ENCODE data around the gene HDAC2. TPM values are rescaled to one million over a fixed set of nuclear protein-coding genes. Genes with fewer than 3 reads are reported as not detected.
"Not testable (repeated sequence)": the region's sequence is repeated elsewhere in the genome, so short reads cannot be mapped to it uniquely, and the experiment has no call there.

HDAC2 gene
- total RNA-seq, 4 donors from 2014 or later: 44.1 to 70.9 (median 50.2) TPM

DNA sequence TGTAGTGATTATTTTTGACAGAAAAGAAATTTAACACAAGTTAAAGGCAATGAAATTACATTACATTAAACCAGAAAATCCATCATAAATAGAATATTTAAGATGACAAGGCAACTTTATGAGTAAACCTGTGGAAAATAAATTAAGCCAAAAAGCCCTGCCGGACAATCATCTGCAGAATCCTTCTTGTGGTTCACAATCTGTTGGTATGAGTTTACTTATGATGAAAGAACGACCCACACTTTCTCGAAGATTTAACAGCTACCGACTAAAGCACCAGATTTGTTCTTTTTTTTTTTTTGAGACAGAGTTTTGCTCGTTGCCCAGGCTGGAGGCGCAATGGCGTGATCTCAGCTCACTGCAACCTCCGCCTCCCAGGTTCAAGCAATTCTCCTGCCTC, 21.4 kb downstream of the HDAC2 start:
- Histone ChIP-seq H3K36me3 (peaks cover 4 to 8% of the 10 kb centered on the region in 2 donors), H3K27me3 (no peaks in the 10 kb centered on the region), H3K27ac (no peak overlapping the region), H3K4me3 (replicated peaks in 1 of 3) (no peak overlapping the region), H3K9me3 (no peaks in the 10 kb centered on the region), H3K4me1 (no peaks in the 10 kb centered on the region)
- 89 to 95% methylated on average over 8 of the region's 8 CpGs for WGBS, 2 donors
- intact Hi-C loops (cut with DNase I): no loop called here
- no peak for DNase-seq
- TF ChIP-seq CTCF (IDR thresholded peaks at IDR 0.05): no peak

DNA sequence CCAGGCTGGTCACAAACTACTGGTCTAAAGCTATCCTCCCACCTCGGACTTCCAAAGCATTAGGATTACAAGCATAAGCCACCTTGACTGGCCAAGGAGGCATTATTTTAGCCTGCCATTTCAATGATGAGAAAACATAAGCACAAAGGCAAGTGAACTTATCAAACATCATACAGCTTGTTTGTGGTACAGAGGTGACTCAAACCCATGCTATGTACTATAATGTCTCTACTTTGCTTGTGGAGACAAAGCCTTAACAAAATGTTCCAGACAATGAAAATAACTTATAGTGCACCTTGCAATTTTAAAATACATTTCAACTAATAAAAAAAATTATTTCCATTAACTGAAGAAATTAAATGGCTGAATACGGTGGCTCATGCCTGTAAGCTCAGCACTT, 26.2 kb downstream of the HDAC2 start:
- intact Hi-C loops (cut with DNase I): no loop called here
- no peak for TF ChIP-seq POLR2A (IDR thresholded peaks at IDR 0.05)
- TF ChIP-seq CTCF (IDR thresholded peaks at IDR 0.05): no peak
- H3K36me3 ChIP-seq: peaks cover 19 to 21% of the 10 kb centered on the region in 2 donors

GRCh38 chr6:113939825-113940224, 31.1 kb downstream of the HDAC2 start:
- Histone ChIP-seq H3K27me3 (no peaks in the 10 kb centered on the region), H3K4me1 (no peaks in the 10 kb centered on the region), H3K36me3 (peaks cover 17 to 20% of the 10 kb centered on the region in 2 donors), H3K4me3 (replicated peaks in 1 of 3) (no peak overlapping the region), H3K27ac (no peak overlapping the region), H3K9me3 (no peaks in the 10 kb centered on the region)
- intact Hi-C loops (cut with DNase I): no loop called here
- no peak for DNase-seq
- no peak for TF ChIP-seq POLR2A (IDR thresholded peaks at IDR 0.05)
- no peak for TF ChIP-seq CTCF (IDR thresholded peaks at IDR 0.05)

More for the DNA sequence above, 26.2 kb downstream of the HDAC2 start:
- H3K4me3 ChIP-seq (replicated peaks in 1 of 3): no peak overlapping the region
- DNase-seq: no peak
- no peaks in the 10 kb centered on the region for H3K27me3 ChIP-seq
- 95 to 97% methylated on average over 2 of the region's 2 CpGs for WGBS, 2 donors
- H3K9me3 ChIP-seq: no peaks in the 10 kb centered on the region
- H3K27ac ChIP-seq: no peak overlapping the region
- no peaks in the 10 kb centered on the region for H3K4me1 ChIP-seq

- intact Hi-C loops (cut with DNase I): no loop called here
- H3K9me3 ChIP-seq: no peaks in the 10 kb centered on the region
- TF ChIP-seq POLR2A (IDR thresholded peaks at IDR 0.05) (no peak), CTCF (IDR thresholded peaks at IDR 0.05) (peak; percentile 39 to 70 (median 58))
- no peak overlapping the region for H3K4me3 ChIP-seq (replicated peaks in 1 of 3)
- no peaks in the 10 kb centered on the region for H3K27me3 ChIP-seq
- no peak for DNase-seq
- H3K27ac ChIP-seq: no peak overlapping the region
- no peaks in the 10 kb centered on the region for H3K4me1 ChIP-seq
- H3K36me3 ChIP-seq: peaks cover under 1 to 3% of the 10 kb centered on the region in 2 donors
- 82 to 85% methylated on average over 6 of the region's 6 CpGs for WGBS, 2 donors
Observed at GRCh38 chr6:113936093-113936934, 34.6 kb downstream of the HDAC2 start.

DNA sequence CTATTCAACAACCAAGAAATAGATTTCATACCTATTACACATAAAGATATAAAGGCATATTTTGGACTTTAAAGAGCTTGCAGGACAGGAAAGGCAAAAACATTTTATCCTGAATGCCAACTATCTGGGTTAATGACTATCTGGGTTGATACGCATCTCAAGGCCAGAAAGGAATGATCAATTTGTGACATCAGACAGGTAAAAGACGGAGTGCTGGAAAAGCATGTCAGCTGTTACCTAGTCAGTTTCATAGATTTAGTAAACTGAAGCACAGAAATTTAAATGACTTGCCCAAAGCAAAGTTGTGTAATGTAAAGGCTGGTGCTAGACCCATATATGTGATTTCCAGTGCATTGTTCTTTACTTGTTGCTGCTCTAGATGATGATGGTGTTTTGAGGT, 36.8 kb downstream of the HDAC2 start:
- no peak for TF ChIP-seq POLR2A (IDR thresholded peaks at IDR 0.05)
- TF ChIP-seq CTCF (IDR thresholded peaks at IDR 0.05): no peak
- no peaks in the 10 kb centered on the region for H3K4me1 ChIP-seq
- intact Hi-C loops (cut with DNase I): no loop called here
- no peaks in the 10 kb centered on the region for H3K9me3 ChIP-seq
- no peak overlapping the region for H3K27ac ChIP-seq
- WGBS, 2 donors: 99 to 100% methylated on average over 2 of the region's 2 CpGs
- no peaks in the 10 kb centered on the region for H3K36me3 ChIP-seq
- H3K4me3 ChIP-seq (replicated peaks in 1 of 3): no peak overlapping the region
- H3K27me3 ChIP-seq: no peaks in the 10 kb centered on the region
- DNase-seq: no peak

- 89 to 94% methylated on average over 13 to 22 of the region's 23 CpGs for WGBS, 2 donors
- H3K4me3 ChIP-seq (replicated peaks in 1 of 3); H3K9me3 ChIP-seq; H3K4me1 ChIP-seq; DNase-seq; H3K27me3 ChIP-seq; intact Hi-C loops (cut with DNase I); H3K27ac ChIP-seq; H3K36me3 ChIP-seq: not testable (repeated sequence)
Observed at GRCh38 chr6:113931907-113932306, 39.0 kb downstream of the HDAC2 start.

All from thyroid gland (tissue), 4 donors.